Measurements from ENCODE around the gene ZBTB5.

- TF ChIP-seq EZH2 (IDR thresholded peaks at IDR 0.05; ENCODE audit: insufficient read depth, poor library complexity, severe bottlenecking) (no peak), EZH2phosphoT487 (IDR thresholded peaks at IDR 0.05; ENCODE audit: insufficient read depth, low read depth) (no peak)
Observed at GRCh38 chr9:37504605-37505004, 39.4 kb upstream of the ZBTB5 start.

Data from GM23248 (cell line).